ENCODE results near the gene GPHA2. TPM values are rescaled to one million over a fixed set of nuclear protein-coding genes. Genes with fewer than 3 reads are reported as not detected.

GPHA2 gene
- total and polyA plus RNA-seq, 2 of the 13 experiments (the other 11 are each of a cell fraction or from before 2014, with no cell fraction given) = 13.0 to 19.1 TPM

DNA sequence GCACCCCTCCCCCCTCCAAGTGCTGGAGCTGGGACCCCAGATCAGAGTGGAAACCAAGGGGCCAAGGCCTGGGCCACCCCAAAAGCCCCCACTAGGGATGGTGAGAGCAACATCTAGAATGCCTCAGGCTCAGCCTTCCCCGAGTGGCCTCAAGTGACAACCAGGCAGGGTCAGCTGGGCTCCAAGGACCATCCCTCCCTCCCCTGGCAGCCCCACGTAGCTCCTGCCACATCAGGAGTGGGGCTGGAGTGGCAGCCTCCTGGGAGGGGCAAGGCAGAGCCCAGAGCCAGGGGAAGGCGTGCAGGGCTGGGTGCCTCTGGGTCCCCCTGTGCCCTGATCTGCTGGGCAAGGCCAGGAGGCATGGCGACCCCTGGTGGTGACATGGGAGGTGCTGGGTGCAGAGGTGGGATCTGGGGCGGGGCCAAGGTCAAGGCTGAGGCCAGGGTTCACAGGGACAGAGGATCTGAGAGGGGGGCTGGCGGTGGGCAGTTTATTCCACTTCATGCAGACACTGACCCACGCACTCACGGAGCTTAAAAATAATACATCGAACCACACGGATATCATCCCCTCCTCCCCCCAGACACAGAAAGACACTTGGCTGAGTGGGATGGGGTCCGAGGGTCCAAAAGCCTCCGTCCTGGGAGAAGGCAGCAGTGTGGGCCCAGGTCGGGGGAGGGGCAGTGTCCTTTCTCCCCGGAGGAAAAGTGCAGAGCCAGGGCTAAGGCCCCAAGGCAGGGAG is 41.5 kb downstream of the GPHA2 start (continued):
- TF ChIP-seq ZNF253 (CRISPR knock-in tag; IDR thresholded peaks at IDR 0.05; ENCODE audit: borderline replicate concordance) (peak; percentile 25; the same call in 1 of the 2 replicates), TGIF2 (CRISPR knock-in tag; IDR thresholded peaks at IDR 0.05) (peak; percentile 57; the same call in 1 of the 2 replicates), MXI1 (IDR thresholded peaks at IDR 0.05; ENCODE audit: borderline replicate concordance, low read depth, low read length) (peak; percentile 81; the same call in 2 of the 3 replicates), SP4 (CRISPR knock-in tag; IDR thresholded peaks at IDR 0.05) (peak; percentile 79; the same call in 1 of the 2 replicates), ZNF772 (CRISPR knock-in tag; IDR thresholded peaks at IDR 0.05) (no peak), NR2C2 (CRISPR knock-in tag; IDR thresholded peaks at IDR 0.05; ENCODE audit: borderline replicate concordance) (peak; percentile 93), ZNF354B (CRISPR knock-in tag; IDR thresholded peaks at IDR 0.05) (peak; percentile 77), SRF (IDR thresholded peaks at IDR 0.05; ENCODE audit: low read depth, low read length) (0 out of 2 replicates have a peak, but pooled peaks have one; percentile 6), ZNF350 (CRISPR knock-in tag; IDR thresholded peaks at IDR 0.05; ENCODE audit: borderline replicate concordance, low read depth) (peak; percentile 87), XRCC5 (optimal IDR thresholded peaks at IDR 0.05; ENCODE audit: low read length) (peak; percentile 87), NFRKB (IDR thresholded peaks at IDR 0.05) (no peak), ARNT2 (CRISPR knock-in tag; IDR thresholded peaks at IDR 0.05; ENCODE audit: low read depth) (peak; percentile 75; the same call in 1 of the 2 replicates), ZNF205 (CRISPR knock-in tag; IDR thresholded peaks at IDR 0.05) (no peak), ZFAT (CRISPR knock-in tag; conservative IDR thresholded peaks at IDR 0.05) (no peak), KDM5B (CRISPR knock-in tag; IDR thresholded peaks at IDR 0.05; ENCODE audit: borderline replicate concordance) (no peak)
- TF ChIP-seq, protein P1, sequence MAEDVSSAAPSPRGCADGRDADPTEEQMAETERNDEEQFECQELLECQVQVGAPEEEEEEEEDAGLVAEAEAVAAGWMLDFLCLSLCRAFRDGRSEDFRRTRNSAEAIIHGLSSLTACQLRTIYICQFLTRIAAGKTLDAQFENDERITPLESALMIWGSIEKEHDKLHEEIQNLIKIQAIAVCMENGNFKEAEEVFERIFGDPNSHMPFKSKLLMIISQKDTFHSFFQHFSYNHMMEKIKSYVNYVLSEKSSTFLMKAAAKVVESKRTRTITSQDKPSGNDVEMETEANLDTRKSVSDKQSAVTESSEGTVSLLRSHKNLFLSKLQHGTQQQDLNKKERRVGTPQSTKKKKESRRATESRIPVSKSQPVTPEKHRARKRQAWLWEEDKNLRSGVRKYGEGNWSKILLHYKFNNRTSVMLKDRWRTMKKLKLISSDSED (CRISPR knock-in tag; IDR thresholded peaks at IDR 0.05) = 0 out of 2 replicates have a peak, but pooled peaks have one; percentile 41
- TF ChIP-seq, protein P2, sequence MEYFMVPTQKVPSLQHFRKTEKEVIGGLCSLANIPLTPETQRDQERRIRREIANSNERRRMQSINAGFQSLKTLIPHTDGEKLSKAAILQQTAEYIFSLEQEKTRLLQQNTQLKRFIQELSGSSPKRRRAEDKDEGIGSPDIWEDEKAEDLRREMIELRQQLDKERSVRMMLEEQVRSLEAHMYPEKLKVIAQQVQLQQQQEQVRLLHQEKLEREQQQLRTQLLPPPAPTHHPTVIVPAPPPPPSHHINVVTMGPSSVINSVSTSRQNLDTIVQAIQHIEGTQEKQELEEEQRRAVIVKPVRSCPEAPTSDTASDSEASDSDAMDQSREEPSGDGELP (IDR thresholded peaks at IDR 0.05; ENCODE audit: borderline replicate concordance, low read depth) = peak; percentile 50; the same call in 1 of the 2 replicates
- TF ChIP-seq, protein P3, sequence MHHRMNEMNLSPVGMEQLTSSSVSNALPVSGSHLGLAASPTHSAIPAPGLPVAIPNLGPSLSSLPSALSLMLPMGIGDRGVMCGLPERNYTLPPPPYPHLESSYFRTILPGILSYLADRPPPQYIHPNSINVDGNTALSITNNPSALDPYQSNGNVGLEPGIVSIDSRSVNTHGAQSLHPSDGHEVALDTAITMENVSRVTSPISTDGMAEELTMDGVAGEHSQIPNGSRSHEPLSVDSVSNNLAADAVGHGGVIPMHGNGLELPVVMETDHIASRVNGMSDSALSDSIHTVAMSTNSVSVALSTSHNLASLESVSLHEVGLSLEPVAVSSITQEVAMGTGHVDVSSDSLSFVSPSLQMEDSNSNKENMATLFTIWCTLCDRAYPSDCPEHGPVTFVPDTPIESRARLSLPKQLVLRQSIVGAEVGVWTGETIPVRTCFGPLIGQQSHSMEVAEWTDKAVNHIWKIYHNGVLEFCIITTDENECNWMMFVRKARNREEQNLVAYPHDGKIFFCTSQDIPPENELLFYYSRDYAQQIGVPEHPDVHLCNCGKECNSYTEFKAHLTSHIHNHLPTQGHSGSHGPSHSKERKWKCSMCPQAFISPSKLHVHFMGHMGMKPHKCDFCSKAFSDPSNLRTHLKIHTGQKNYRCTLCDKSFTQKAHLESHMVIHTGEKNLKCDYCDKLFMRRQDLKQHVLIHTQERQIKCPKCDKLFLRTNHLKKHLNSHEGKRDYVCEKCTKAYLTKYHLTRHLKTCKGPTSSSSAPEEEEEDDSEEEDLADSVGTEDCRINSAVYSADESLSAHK (CRISPR knock-in tag; IDR thresholded peaks at IDR 0.05; ENCODE audit: borderline replicate concordance) = no peak
- TF ChIP-seq, protein P4, sequence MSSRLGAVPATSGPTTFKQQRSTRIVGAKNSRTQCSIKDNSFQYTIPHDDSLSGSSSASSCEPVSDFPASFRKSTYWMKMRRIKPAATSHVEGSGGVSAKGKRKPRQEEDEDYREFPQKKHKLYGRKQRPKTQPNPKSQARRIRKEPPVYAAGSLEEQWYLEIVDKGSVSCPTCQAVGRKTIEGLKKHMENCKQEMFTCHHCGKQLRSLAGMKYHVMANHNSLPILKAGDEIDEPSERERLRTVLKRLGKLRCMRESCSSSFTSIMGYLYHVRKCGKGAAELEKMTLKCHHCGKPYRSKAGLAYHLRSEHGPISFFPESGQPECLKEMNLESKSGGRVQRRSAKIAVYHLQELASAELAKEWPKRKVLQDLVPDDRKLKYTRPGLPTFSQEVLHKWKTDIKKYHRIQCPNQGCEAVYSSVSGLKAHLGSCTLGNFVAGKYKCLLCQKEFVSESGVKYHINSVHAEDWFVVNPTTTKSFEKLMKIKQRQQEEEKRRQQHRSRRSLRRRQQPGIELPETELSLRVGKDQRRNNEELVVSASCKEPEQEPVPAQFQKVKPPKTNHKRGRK (CRISPR knock-in tag; IDR thresholded peaks at IDR 0.05) = no peak
- TF ChIP-seq, protein P5, sequence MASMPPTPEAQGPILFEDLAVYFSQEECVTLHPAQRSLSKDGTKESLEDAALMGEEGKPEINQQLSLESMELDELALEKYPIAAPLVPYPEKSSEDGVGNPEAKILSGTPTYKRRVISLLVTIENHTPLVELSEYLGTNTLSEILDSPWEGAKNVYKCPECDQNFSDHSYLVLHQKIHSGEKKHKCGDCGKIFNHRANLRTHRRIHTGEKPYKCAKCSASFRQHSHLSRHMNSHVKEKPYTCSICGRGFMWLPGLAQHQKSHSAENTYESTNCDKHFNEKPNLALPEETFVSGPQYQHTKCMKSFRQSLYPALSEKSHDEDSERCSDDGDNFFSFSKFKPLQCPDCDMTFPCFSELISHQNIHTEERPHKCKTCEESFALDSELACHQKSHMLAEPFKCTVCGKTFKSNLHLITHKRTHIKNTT (CRISPR knock-in tag; IDR thresholded peaks at IDR 0.05) = no peak
- TF ChIP-seq, protein P6, sequence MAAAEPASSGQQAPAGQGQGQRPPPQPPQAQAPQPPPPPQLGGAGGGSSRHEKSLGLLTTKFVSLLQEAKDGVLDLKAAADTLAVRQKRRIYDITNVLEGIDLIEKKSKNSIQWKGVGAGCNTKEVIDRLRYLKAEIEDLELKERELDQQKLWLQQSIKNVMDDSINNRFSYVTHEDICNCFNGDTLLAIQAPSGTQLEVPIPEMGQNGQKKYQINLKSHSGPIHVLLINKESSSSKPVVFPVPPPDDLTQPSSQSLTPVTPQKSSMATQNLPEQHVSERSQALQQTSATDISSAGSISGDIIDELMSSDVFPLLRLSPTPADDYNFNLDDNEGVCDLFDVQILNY (CRISPR knock-in tag; conservative IDR thresholded peaks at IDR 0.05) = no peak

All from HepG2 (cell line).